Gastroesophageal sphincter (tissue), 3 donors: ENCODE measurements around the gene SLC44A1.

Experiments used
- POLR2AphosphoS5 ChIP-seq: sonication (generic); formaldehyde crosslinking; IDR thresholded peaks from one replicate; pipeline ENCODE4 v1.6.1; 2017; ENCODE audit warnings: antibody characterized with exemption
- TF ChIP-seq, protein P1 (sequence below), 4 experiments: fragments of 200-600 bp in 2 of 4; fragments of 450-650 bp in 2 of 4; sonication (generic) in 1 of 4; IDR thresholded peaks; one replicate each; pipeline ENCODE4 v1.5.1; 2017 to 2019; ENCODE audit warnings: antibody characterized with exemption in 4 of 4, mild to moderate bottlenecking in 2 of 4, moderate library complexity in 2 of 4

DNA sequence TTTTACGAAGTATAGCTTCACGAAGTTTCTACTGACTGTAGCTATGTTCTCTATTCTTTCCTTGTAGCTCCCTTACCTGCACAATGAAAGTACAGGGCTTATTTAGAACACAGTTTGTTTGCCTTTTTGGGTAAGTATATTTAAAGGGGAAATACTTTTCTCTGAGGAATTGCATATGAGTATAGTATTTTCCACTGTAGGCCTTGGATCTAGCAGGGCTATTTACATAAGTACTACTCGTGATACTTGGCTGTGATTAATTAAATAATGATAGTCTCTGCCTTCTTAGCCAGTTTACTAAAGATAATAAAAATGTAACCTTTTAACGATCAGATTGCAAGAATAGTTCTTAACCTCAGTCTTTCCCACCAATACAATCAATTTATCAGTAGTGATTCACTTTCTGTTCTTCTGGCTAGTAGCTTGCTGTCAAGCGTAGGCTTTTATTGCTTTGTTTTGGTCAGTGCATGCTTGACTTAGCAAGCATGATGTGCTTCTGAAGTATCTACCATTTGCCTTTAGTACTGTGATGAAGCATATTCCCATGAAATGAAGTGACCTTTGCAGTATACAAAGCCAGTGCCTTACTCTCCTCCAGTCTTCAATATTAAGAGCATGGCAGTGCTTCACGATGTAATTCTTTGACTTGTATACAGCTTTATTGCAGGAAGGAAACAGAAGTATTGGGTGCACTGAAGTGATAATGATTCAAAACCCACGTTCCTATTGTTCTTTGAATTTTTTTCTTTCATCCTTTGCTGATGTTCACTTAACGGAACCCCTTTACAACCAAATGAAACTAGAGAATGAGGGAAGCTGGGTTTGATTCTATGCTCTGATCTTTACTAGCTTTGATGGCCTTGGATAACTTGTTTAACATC lies 64.2 kb downstream of the SLC44A1 start:
- TF ChIP-seq, protein P1, sequence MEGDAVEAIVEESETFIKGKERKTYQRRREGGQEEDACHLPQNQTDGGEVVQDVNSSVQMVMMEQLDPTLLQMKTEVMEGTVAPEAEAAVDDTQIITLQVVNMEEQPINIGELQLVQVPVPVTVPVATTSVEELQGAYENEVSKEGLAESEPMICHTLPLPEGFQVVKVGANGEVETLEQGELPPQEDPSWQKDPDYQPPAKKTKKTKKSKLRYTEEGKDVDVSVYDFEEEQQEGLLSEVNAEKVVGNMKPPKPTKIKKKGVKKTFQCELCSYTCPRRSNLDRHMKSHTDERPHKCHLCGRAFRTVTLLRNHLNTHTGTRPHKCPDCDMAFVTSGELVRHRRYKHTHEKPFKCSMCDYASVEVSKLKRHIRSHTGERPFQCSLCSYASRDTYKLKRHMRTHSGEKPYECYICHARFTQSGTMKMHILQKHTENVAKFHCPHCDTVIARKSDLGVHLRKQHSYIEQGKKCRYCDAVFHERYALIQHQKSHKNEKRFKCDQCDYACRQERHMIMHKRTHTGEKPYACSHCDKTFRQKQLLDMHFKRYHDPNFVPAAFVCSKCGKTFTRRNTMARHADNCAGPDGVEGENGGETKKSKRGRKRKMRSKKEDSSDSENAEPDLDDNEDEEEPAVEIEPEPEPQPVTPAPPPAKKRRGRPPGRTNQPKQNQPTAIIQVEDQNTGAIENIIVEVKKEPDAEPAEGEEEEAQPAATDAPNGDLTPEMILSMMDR (IDR thresholded peaks at IDR 0.05): no peak
- TF ChIP-seq POLR2AphosphoS5: no peak
